ENCODE measurements around the gene ERFE. TPM values are rescaled to one million over a fixed set of nuclear protein-coding genes. Genes with fewer than 3 reads are reported as not detected.
"Not testable (repeated sequence)": the region's sequence is repeated elsewhere in the genome, so short reads cannot be mapped to it uniquely, and the experiment has no call there.

The ERFE gene
- not detected for total RNA-seq

- DNase-seq (ENCODE audit: low spot score) = no peak
- ATAC-seq = peak; percentile 72
Measured at GRCh38 chr2:238158509-238159070, at the start of gene ERFE. Gene ERFE, plus strand, starts transcription at chr2:238158970. Its CDS starts 38 bp downstream, at chr2:238159008.

- DNase-seq (ENCODE audit: low spot score) (no peak), ATAC-seq (no peak)
Measured at GRCh38 chr2:238113611-238114010, 45.2 kb upstream of the ERFE start.

DNA sequence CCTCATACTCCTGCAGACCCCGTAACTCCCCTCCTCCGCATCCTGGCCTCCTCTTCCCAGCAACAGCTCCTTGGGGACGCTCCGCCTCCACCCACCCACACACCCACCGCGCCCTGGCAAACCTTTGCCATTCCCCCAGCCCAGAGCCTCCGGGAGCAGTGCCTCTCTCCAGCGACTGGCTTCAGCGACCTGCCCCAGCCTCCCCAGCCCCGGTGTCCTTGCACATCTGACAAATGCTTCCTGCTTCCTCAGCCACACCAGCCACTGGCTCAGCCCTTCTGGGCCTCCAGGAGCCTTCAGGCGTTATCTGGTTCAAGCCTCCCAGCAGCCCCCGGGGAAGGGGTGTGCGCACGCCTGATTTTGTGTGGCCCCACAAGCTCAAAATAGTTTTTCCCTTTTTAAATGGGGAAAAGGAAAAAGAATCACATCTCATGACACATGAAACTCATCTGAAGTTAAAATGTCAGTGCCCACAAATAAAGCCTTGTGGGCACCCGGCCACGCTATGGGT, 44.4 kb upstream of the ERFE start:
- no peak for DNase-seq (ENCODE audit: low spot score)
- ATAC-seq = no peak

DNA sequence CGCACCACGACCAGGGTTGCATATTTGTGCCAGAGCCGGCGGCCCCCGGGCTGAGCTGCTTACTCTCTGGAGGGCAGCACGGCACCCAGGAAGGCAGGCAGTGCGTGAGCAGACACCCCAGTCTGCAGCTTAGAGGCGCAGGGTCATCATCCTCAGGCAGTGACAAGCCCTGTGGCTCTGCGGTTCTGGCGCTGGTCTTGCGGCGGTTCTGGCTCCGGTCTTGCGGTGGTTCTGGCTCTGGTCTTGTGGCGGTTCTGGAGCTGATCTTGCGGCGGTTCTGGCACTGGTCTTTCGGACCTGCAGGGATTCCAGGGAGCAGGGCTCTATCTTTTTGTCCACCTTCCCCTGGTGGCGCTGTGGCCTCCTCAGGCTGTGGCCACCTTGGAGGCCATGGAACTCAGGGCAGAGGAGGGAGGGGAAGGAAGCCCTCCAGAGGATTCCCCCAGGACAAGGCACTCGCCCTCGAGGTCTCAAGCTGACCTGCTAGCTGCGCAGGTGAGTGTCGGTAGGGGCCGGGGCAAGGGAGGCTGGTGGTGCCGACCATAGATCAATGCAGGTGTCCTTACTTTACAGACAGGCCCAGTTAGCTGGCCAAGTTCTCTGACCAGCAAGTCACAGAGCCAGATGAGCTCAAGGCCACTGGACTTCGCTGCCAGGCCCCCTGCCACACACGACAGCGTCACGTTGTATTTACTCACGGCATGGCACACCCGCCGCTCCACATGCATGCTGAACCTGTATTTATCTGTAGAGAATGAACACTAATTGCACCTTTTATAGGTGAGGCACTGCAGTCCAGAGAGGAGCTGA, 43.7 kb upstream of the ERFE start:
- DNase-seq (ENCODE audit: low spot score) (no peak), ATAC-seq (peak; percentile 43)

GRCh38 chr2:238115709-238116108, 43.1 kb upstream of the ERFE start:
- not testable (repeated sequence) for ATAC-seq; DNase-seq (ENCODE audit: low spot score)

DNA sequence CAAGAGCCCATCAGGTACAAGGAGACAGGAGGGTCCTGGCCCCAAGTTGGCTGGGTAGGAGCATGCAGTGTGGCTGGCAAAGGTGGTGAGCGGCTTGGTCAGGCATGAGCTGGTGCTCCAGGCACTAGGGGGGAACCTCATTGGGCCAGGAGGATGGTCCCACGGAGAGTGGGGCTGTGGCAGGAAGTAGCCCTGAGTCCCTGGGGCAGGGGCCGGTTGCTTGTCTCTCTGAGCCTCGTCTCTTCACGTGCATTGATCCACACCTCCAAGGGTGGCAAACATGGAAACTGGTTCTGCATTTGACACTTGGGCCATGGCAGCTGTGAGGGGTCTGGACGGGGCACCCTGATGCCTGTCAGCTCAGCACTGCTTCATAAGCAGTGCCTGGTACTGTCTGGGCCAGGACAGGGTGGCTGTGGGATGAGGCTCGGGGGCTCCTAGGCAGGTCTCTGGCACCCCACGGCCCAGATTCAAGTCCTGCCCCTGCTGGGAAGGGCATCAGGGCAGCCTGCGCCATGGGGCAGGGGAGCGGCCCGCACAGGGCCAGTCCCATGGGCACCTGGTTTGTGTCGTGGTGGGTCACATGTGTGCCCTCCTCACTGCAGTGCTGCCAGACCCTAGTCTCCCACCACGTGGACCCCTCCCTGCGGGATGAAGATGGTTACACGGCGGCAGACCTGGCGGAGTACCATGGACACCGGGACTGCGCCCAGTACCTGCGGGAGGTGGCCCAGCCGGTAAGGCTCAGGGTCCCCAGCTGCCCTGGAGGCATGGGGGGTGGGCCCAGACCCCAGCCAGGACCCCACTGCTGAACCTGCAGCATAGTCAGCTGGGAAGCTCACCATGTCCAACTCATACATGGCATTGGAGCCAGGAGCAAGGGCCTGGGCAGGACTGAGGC, 42.2 kb upstream of the ERFE start:
- DNase-seq (ENCODE audit: low spot score) (no peak), ATAC-seq (no peak)

GRCh38 chr2:238117199-238118154, 41.3 kb upstream of the ERFE start:
- ATAC-seq = no peak
- no peak for DNase-seq (ENCODE audit: low spot score)

DNA sequence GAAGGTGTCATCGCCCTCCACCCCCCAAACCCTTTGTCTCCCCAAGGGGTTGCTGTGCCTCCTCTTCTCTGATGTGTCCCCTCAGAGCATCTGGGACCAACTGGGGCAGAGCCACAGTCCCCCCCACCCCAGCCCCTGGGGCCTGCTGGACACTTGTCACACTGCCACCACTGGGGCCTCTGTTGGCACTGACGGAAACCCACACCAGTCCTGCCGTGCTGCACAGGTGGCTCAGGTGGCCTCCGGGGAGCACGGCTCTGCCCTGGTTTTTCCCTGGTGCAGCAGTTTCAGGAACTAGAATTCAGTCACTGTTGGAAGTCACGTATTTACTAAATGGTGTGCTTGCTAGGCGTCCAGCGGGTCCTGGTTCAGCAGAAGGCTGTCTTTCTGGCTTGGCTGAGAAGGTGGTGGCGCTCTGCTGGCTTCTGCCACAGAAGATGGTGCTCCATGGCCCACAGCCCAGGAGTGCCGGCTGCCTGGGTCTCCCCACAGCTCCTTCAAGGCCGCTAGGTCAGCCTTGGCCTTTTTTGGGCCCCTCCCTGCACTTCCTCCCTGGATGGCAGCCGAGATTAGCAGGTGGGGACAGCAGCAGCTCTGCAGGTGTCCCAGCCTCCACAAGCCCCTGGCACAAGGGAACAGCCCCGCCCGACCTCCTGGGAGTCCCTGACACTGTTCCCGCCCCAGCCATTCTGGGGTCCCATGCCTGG, 38.9 kb upstream of the ERFE start:
- ATAC-seq = no peak

DNA sequence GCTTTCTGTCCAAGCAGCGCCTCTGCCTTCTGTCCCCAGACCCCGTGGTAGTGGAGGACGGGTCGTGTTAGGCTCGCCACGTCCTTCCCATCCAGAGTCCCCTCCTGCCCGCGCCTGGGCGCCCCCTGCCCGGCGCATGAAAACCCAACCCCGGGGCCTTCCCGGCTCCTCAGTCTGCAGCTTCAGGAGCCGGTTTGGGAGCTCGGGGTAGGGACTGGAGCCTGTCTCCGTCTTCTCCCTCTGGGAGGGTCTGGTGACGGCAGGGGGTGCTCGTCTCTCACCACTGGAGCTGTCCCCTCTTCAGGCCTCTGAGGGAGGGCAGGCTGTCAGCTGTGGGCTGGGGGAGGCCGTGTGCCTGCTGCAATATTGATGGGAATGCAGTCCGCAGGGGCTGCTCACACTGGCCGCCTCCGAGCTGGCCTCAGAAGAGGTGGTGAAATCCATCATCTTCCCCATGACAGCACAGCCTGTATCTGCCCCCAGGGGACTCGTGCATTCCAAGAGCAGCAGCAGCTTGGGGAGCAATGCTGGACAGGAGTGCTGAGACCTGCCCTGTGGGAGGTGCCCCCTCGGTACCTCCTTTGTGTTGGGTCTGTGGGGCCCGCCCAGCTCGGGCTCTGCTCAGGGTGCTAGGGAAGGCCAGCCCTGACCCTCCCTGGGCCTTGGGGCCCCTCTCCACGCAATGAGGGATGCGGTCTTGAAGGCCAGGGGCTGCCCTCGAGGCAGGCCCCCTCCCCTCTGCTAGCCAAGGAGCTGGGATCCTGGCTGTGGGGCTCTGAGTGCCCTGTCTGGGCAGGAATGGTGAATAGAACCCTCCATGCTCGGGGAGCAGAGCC, 38.1 kb upstream of the ERFE start:
- DNase-seq (ENCODE audit: low spot score) (no peak), ATAC-seq (no peak)

More for the DNA sequence above, 38.9 kb upstream of the ERFE start:
- DNase-seq (ENCODE audit: low spot score) = no peak

GRCh38 chr2:238121511-238122286, 37.1 kb upstream of the ERFE start:
- ATAC-seq (no peak), DNase-seq (ENCODE audit: low spot score) (no peak)

- DNase-seq (ENCODE audit: low spot score) = no peak
- ATAC-seq = no peak
Measured at GRCh38 chr2:238122287-238123217, 36.2 kb upstream of the ERFE start.

DNA sequence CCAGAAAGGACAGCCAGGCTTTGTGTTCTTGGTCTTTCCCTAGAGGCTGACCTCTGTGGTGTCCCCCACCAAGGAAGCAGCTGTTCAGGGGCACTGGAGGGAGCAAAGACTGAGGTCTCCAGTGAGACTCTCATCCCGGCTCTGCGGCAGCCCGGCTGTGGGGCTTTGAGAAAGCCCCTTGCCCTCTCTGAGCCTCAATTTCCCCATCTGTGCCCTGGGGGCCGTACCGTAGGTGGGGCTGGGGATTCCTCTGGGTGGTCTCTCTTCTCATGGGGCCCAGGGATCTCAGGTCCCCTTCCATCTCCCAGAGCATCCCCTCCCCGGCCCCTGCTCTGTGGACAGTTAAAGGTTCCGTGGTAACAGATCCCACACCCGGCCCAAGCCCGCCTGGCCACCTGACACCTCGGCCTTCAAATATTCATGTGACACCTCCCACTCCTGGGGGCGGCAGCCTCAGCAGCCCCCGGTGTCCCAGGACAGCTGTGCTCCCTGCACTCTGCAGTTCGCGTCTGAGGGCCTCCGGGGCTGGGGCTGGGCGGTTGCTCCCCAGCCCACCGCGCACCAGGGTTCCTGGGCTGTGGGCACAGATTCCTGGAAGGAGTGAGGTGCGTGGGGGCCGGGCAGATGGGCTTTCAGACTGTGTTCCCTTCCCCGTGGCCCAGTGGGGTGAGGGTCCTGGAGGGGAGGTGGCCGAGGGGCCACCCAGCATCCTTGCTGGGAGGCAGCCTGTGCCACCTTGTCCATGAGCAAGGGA, 35.4 kb upstream of the ERFE start:
- no peak for DNase-seq (ENCODE audit: low spot score)
- ATAC-seq = no peak

DNA sequence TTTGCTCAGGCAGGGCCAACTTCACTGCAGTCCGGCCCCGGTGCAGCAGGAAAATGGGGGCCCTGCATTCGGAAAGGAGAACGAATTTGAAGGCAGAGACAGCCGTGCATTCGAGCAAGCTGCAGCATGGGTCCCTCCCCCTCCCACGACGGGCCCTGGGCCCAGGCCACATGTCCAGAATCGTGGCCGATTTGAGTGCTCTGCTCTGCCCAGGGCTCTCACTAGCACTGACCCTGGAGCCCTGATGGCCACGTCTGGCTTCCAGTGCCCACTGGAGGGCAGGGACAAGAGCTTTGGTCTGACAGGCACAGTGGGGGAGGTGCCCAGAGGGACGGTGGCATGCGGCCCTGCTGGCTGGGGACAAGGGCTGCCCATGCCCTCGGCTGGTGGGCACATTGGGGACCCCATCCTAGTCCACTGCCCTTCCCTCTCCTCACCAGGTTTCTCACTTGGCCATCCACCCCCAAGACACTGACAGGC, 34.7 kb upstream of the ERFE start:
- no peak for ATAC-seq
- no peak for DNase-seq (ENCODE audit: low spot score)

GRCh38 chr2:238124488-238125126, 34.2 kb upstream of the ERFE start:
- DNase-seq (ENCODE audit: low spot score) (no peak), ATAC-seq (no peak)

DNA sequence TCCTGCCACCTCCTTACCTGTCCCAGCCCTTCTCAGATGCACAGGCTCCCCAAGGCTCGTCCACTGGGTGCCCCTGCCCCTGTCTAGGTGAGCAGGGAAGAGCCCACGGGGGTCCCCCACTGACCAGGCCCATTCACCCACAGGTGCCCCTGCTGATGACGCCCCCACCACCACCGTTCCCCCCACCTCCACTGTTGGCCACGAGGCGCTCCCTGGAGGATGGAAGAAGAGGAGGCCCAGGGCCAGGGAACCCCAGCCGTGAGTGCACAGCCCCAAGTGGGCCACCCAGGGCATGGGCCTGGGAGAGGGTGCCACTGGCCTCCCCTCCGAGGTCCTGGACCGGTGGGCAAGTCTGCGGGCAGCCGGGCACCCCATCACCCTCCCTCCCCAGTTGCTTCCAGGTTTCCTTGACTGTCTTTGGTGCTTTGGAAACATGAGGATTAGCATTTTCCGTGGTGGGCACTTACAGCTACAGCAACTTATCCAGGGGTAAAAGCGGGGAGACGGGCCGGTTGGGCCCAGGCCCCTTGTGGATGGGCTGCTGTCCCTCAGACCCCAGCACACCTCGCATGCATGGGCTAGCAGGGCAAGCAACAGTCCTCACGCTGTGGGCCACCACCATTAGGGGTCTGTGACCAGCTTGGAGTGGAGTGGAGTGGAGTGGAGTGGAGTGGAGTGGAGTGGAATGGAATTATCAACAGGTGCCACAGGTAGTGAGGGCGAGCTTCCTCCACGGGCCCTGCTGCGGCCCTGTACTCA, 33.5 kb upstream of the ERFE start:
- ATAC-seq = no peak

More for the DNA sequence above, 33.5 kb upstream of the ERFE start:
- no peak for DNase-seq (ENCODE audit: low spot score)

Measured in left lobe of liver (tissue), 2 donors.